NCI-H1417 treated with DMSO at 0.1 percent for 48 hours (cell line): ENCODE data around the gene IRF8.

ENCODE experiments used
- DNase-seq: peaks from one replicate; lab custom pipeline; 2025; lab: John Stamatoyannopoulos, UW

Gene IRF8

DNA sequence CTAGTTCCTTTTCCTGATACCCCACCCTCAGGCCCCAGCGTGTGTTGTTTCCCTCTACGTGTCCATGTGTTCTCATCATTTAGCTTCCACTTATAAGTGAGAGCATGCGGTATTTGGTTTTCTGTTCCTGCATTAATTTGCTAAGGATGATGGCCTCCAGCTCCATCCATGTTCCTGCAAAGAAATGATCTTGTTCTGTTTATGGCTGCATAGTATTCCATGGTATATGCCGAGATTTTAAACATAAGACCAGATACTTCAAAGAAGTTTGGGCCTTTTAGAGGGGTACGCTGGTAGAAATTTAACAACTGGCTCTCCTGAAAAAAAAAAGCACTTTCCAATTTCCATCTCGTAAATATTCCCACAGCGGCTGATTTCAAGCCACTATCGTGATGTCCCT, 59.8 kb downstream of the IRF8 start:
- DNase-seq: no peak

DNA sequence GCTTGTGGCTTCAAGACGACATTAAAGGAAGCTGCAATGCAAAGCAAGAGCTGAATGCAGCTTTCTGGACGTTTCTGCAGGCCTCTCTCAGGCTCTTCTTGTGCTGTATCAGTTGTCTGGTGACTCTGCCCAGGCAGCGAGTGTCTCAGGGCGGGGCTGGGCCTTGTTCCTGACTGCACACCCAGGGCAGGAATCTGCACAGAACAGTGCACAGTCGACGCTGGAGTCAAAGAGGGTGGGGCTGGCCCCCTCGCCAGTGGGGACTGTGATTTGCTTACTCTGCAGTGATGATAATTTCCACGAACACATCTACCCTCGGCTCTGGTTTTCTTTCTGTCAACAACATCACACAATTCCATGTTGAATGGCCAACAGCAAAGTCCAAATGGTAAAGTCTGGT, 60.7 kb downstream of the IRF8 start:
- no peak for DNase-seq

DNA sequence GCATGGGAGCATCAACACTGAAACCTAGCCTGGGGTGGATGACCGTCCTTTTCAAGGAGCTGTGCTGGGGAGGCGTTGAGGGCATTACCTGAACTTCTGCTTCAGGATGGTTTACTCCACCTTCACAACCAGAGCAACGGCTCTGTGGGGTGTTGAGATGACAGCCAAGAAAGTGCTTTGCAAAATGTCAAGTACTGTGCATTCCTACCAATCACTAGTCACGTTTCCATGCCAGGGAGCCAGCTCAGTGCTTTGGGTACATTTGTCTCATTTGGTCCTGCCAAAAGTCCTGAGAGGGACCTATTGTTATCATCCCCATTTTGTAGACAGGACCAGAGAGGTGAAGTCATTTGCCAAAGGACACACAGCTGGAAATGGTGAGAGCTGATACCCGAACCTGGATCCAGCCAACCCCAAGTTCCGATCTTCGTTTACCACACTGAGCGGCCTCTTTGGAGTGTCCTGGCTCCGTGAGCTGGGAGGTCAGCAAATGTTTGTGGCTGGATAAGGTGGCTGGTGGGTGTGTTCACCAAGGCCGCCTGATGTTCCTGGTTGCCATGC, 61.6 kb downstream of the IRF8 start:
- DNase-seq: no peak

DNA sequence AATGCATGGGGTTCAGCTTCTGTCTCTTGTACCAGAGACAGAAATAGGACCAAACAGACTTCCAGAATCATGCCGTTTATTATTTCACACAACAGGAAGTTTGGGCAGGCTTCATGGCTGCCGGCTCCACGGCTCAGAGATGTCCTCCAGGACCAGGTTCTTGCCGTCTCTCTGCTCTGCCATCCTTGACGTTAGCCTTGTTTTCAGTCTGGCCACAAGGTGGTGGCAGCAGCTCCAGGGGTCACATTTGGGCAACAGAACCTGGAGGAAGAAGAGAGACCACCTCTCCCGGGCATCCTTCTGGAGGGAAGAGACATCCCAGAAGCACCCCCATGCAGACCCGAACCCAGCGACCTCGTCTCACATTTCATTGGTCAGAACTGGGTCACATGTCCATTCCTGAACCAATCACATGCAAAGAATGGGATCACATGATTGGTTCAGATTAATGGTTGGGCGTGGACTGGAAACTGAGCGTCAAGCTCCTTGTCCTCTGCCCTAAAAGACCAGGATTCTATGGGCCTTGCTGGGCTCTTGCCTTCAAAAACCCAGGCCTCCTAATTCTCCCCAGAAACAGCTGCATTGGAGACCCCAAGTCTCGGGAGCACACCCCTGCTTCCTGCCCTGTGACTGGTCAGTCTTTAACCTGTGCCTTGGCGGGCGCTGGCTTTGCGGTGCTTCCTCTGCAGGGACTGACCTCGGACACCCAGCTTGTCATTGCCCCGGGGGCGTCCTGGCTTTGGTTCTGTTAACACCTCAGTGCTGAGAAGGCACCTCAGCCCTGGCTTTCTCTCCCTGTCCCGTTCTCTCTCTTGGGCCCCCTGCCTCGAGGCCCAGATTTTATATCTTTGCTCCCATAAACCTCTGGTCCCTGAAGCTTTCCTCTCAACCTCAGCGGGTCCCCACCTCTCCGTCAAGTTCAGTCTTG, 63.3 kb downstream of the IRF8 start:
- DNase-seq: no peak

DNA sequence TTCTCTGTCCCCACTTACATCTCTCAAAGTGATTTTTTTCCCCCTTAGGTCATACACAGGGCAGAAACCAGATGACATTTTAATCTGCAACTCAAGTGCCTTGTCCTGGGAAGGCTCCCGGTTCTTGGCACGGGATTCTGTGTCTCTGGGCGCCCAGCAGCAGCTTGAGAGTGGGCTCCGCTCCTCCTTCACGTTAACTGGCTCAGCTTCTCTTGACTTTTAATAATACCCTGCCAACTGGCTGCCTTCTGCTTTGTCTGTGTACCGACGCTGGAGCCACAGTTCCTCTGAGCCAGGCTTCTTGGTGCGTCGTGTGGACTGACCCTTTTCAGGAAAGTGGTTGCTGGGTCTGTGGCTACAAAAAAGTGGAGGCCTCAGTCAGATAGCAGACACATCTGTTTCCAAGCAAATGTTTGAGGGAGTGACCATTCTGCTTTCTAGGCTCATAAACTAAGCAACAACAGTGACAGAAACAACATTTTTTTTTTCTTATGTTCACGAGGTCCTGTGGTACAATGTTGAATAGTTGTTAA, 64.9 kb downstream of the IRF8 start:
- no peak for DNase-seq

DNA sequence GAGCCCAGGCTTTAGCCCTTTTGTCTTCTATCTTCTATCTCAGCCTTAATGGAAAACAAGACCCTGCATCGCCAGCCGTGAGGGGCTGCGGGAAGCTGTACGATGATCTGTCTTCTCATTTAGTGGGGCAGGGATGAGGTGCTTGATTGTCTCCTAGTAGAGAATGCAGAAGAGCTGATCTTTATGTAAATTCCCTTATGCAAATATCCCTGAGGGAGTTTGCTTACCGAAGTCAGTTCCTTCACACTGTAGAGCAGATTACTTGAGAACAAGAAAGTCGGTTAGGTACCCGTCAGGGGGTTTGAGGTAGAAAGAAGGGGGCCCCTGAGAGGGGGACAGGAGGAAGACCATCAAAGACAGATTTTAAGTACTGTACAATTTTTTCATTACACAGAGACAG, 66.2 kb downstream of the IRF8 start:
- no peak for DNase-seq

DNA sequence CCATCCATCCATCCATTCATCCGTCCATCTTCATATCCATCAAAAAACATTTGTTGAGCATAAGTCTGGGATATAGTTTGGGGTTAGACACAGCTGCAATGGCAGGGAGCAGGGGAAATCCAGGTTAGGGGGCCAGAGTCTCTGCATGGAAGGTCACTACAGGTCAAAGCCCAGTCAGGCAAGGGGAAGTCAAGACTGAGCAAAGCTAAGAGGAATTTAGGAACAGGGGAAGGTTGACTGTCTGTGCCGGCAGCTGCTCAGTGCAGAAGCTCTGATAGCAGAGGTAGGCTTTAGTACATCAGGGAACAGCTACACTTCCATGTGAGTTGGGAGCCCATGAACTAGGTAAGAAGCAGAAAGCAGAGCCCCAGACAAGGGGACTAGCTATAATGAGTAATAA, 68.1 kb downstream of the IRF8 start:
- DNase-seq: no peak

DNA sequence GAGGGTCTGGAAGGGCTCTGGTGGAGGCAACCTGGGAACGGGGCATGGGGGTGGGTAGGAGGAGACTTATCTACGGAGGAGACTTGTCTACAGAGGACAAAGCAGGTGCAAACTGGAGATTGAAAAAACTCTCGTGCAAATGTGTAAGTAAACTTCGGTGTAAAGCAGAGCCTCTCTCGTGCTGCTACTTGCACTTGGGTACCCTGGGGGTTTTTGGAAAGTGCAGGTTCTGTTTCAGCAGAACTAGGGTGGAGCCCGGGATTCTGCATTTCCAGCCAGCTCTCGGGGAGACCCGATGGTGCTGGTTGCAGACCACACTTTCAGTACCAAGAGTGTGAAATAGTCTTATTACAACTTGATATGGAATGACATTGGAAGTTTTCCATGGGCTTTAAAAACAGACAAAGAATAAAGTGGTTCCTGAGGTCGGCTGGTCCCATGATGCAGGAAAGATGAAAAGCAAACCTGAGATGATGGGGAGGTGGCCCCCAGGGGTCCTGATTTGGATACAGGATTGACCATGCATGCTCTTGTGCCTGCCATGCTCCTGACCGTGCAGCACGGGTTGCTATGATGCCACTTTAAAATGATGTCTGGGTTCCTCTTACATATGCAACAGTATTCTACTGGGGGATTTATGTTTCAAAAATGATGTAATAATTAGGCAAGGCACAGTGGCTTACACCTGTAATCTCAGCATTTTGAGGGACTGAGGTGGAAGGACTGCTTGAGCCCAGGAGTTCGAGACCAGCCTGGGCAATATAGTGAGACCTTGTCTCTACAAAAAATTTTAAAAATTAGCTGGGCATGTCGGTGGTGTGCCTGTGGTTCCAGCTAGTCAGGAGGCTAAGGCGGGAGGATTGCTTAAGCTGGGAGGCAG, 69.3 kb downstream of the IRF8 start:
- no peak for DNase-seq

DNA sequence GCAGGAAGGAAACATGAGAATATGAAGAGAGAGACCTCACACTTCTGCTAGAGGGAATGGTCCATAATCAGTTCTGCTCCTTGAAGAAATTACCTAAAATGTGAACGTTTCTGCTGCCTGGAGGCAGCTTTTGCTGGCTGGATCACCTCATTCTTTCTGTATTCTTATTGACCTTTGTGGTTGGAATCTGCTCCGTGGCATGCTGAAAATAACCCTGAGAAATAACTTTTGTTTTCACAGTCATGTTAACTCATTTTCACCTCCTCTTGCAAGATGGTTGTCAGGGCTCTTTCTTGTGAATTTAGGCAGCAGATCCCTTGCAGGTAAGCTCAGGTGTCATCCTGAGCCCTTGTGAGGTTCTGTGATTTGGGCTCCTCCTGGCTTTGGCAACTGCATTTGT, 70.2 kb downstream of the IRF8 start:
- DNase-seq: no peak

DNA sequence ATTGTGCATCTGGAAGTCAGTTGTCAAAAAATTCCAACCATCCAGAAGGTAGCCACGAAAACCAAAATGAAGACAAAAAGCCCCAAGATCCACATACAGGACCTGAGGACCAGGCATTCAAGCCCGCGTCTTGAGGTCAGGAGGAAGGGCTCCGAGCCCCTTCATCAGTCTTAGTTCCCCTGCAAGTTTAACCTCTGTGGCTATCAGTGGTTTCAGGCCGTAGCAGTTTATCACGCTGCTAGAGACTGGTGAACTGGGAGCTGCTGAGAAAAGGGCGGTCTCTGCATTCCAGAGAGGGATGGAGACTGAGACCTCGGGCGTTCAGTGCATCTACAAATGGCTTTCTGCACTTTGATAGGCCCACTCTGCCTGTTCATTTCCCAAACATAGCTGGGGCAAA, 70.6 kb downstream of the IRF8 start:
- no peak for DNase-seq

DNA sequence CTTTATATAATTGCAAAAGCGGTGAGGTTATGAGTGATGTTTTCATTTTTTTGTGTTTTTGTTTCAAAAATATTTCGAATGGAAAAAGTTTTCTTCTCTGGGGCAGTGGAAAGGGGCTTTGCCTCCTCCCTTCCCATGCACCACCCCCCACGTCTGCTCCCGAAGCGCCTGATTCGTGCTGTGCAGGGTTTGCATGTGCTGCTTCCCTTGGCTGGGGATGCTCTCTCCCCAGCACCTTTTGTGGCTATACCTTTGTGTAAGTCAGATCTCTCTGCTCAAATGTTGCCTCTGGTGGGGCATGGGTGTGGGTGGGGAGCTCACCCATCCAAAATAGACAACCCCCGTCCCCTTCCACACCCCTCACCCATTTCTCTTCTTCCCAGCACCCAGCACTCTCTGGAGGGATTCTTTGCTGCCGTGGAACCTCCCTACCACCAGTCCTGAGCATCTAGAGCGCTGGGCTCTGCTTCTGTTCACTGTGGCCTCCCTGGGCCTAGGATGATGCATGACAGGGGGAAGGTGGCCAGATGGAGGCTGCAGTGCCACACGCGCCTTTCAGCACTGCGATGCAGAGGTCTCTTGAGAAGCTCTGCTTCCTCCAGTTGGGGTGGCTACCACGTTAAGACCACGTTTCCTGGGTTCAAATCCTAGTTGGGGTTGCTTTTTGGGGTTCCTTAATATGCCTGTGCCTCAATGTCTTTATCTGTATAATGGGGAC, 71.2 kb downstream of the IRF8 start:
- DNase-seq: no peak

DNA sequence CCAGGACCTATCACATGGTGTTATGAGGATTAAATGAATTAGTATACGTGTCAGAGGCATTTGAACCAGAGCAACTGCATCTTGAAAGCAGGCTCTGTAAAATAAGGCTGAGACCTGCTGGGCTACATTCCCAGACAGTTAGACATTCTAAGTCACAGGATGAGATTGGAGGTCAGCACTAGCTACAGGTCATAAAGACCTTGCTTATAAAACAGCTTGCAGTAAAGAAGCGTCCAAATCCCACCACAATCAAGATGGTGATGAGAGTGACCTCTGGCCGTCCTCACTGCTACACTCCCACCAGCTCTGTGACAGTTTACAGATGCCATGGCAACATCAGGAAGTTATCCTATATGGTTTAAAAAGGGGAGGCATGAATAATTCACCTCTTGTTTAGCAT, 71.8 kb downstream of the IRF8 start:
- no peak for DNase-seq
